LNCAP (cell line): ENCODE results near the gene MFAP2.

Source experiments
- CTCF ChIP-seq: fragments of 450-650 bp; IDR thresholded peaks from 2 replicates; pipeline ENCODE4 v1.5.1; 2017; ENCODE audit warnings: mild to moderate bottlenecking

Gene MFAP2

DNA sequence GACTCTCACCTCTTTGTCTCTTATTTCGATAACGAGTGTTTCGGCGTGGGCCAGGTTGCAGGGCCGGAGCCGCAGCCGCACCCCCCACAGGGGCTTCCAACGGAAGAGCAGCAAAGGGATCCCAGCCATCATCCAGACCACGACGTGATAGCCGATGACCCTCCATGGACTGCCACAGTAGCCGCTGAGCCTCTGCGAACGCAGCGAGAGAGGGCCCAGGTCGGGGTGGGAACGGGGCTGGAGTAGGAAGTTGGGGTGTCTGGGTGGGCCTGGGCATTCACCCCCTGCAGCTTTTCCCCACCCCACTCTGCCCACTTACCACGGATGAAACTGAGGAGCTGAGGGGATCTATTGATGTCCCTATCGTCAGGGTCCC, 24.9 kb upstream of the MFAP2 start:
- no peak for TF ChIP-seq CTCF

- no peak for TF ChIP-seq CTCF
Observed at GRCh38 chr1:17004466-17005364, 24.3 kb upstream of the MFAP2 start.

DNA sequence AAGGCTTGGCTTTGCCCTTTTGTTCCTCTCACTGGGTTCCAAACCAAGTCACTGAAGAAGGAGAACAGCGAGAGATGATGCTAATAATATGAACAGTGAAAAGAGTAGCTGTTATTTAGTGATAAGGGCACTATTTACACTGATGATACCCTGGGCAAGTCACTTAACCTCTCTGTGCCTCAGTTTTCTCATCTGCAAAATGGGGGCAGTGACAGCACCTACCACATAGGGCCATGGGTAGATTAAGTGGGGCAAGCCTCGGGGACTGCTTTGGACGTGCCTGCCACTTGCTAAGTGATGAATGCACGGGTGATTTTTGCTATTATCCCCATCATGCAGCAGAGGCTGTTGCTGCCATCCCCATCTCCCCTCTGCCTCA, 22.1 kb upstream of the MFAP2 start:
- no peak for TF ChIP-seq CTCF

DNA sequence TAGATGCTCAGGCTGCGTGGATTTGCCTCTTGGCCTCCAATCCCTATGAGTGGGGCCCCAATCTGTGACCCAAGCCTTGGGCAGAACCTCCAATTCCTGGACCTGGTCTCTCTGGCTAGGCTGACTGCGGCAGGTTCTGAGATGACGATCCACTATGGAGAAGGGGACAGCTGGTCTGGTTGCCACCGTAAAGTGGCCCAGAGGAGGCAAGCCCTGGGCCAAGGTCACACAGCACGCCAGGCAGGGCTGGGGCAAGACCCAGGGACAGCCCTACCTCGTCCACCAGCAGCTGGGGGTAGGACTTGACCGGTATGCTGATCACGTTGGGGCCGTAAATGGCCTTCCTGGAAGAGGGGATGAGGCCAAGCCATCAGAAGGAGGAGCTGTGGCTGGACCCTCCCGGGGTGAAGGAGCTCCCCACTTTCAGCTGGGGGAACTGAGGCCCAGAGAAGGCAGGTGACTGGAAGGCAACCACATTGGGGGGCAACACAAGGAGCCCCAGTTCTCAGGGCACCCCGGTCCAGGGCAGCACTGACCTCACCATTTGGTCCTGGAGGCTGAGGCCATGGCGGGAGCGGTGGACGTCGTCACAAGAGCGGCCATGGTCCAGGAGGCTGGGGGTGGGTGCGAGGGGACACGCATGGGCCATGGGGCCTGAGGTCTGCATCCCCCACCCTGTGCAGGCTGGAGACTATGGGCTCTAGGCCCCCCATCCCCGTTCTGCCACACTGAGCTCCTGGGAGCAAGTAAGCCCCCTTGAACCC, 21.5 kb upstream of the MFAP2 start:
- no peak for TF ChIP-seq CTCF

- TF ChIP-seq CTCF, result no peak
Observed at GRCh38 chr1:16999863-17000262, 19.4 kb upstream of the MFAP2 start.

DNA sequence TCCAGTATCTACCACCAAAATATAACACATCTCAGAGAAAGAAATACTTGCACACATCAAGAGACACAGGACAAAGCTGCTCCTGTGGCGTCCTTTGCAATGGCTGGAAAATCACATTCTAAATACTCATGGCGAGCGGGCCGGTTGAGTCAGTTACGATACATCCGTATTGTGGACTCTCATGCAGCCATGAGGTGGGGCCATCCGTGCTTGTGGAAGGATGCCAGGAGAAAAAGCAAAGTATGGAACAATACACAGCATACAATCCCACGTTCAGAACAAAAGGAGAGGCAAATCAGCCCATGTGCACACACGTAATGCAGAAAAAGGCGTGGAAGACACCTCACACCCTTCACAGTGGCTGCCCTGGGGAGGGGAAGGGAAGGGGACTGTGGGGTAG, 18.2 kb upstream of the MFAP2 start:
- TF ChIP-seq CTCF, result no peak

DNA sequence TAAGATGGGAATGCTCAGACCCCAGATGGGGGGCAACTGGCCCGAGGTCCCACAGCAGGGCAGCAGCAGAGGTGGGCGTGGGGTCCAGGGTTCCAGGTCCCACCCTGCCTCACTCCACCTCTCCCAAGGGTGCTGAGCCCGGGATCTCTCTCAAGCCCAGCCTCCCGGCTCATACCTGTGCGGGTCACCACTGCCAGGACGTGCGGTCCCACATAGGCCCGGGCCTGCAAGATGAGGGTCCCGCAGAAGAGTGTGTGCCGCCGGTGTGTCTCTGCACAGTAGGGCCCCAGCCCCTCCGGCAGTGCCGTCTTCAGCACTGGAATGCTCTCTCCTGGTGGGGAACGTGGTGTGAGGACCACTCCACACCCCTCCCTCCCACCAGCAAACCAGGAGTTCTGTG, 16.4 kb upstream of the MFAP2 start:
- TF ChIP-seq CTCF, result no peak
